ENCODE results near the gene TPTE.
"Not testable (repeated sequence)": the region's sequence is repeated elsewhere in the genome, so short reads cannot be mapped to it uniquely, and the experiment has no call there.

- TF ChIP-seq, protein P1, sequence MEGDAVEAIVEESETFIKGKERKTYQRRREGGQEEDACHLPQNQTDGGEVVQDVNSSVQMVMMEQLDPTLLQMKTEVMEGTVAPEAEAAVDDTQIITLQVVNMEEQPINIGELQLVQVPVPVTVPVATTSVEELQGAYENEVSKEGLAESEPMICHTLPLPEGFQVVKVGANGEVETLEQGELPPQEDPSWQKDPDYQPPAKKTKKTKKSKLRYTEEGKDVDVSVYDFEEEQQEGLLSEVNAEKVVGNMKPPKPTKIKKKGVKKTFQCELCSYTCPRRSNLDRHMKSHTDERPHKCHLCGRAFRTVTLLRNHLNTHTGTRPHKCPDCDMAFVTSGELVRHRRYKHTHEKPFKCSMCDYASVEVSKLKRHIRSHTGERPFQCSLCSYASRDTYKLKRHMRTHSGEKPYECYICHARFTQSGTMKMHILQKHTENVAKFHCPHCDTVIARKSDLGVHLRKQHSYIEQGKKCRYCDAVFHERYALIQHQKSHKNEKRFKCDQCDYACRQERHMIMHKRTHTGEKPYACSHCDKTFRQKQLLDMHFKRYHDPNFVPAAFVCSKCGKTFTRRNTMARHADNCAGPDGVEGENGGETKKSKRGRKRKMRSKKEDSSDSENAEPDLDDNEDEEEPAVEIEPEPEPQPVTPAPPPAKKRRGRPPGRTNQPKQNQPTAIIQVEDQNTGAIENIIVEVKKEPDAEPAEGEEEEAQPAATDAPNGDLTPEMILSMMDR (IDR thresholded peaks at IDR 0.05; ENCODE audit: extremely low read depth in 1 of 2, insufficient read depth in 1 of 2, low read depth in 1 of 2, low read length in 2 of 2) = not testable (repeated sequence)
- TF ChIP-seq POLR2A (IDR thresholded peaks at IDR 0.05; ENCODE audit: low read depth, low read length); POLR2AphosphoS5 (IDR thresholded peaks at IDR 0.05; ENCODE audit: insufficient read depth, low read depth, low read length); JUN (IDR thresholded peaks at IDR 0.05; ENCODE audit: borderline replicate concordance, insufficient read depth, insufficient read length, low read depth); EZH2 (IDR thresholded peaks at IDR 0.05; ENCODE audit: borderline replicate concordance, low read depth, low read length, severe bottlenecking); MYC (IDR thresholded peaks at IDR 0.05; ENCODE audit: low read depth, low read length); GATA2 (IDR thresholded peaks at IDR 0.05; ENCODE audit: insufficient read depth, insufficient read length, low read depth, low read length); FOS (IDR thresholded peaks at IDR 0.05; ENCODE audit: borderline replicate concordance, insufficient read depth, low read length): not testable (repeated sequence)
- TF ChIP-seq, protein P2, sequence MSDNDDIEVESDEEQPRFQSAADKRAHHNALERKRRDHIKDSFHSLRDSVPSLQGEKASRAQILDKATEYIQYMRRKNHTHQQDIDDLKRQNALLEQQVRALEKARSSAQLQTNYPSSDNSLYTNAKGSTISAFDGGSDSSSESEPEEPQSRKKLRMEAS (IDR thresholded peaks at IDR 0.05; ENCODE audit: insufficient read depth, insufficient read length) = not testable (repeated sequence)
Observed at GRCh38 chr21:10645667-10646066, 124.3 kb downstream of the TPTE start.

Data from endothelial cell of umbilical vein (primary cell).